NCI-H82 treated with DMSO at 0.1 percent for 48 hours (cell line): Measurements from ENCODE around the gene PIEZO2.

Experiments
- DNase-seq: peaks from one replicate; lab custom pipeline; 2025; ENCODE audit not compliant: unreplicated experiment; lab: John Stamatoyannopoulos, UW

PIEZO2 gene

GRCh38 chr18:11033503-11033902 lies 115.9 kb downstream of the PIEZO2 start:
- DNase-seq, result no peak

DNA sequence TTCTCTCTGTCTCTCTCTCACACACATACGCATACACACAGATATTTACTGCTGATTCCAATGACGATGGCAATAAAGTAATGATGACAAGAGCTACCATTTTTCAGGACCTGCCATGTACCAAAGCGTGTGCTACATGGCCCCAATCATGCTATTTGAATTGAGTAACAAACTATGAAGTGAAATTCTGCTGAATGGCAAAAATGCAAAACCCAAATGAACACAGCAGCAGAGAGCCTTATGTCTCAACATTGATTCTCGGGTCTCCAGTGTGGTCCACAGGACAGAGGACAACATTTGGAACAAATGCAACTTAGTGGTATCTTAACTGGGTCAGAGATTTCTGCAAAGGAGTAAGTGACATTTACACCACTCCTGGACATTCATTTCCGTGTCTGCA lies 117.4 kb downstream of the PIEZO2 start:
- DNase-seq, result no peak

- DNase-seq, result no peak
Measured at GRCh38 chr18:11029021-11029420, 120.3 kb downstream of the PIEZO2 start.

- no peak for DNase-seq
Measured at GRCh38 chr18:11027862-11028261, 121.5 kb downstream of the PIEZO2 start.

- no peak for DNase-seq
Measured at GRCh38 chr18:11025671-11026070, 123.7 kb downstream of the PIEZO2 start.

GRCh38 chr18:11024928-11025669 lies 124.3 kb downstream of the PIEZO2 start:
- DNase-seq, result no peak

GRCh38 chr18:11021477-11021876 lies 127.9 kb downstream of the PIEZO2 start:
- no peak for DNase-seq

DNA sequence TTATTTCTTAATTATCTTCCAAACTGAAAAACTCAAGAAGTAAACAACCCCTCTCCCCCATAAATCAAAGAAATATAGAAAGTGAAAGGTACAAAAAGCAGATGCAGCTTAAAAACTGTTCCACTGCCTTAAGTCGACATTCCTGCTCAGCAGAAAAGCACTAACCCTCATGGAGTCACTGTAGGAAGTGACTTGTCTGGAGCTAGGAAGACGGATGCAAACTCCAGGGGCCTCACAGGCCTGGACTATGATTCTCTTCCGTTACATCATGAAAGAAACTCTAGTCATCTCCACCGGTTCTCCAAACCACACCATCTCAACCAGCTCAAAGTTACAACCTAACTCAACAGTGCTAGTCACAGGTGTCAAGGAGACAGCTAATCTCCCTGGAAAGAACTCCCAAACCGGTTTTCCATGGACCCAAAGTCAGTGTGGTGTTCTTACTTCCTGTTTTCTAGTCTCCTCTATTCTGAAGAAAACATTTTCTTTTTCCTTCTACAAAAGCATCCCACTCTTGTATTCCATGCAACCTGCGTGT lies 128.4 kb downstream of the PIEZO2 start:
- no peak for DNase-seq

GRCh38 chr18:11020161-11020853 lies 129.1 kb downstream of the PIEZO2 start:
- no peak for DNase-seq

GRCh38 chr18:11019295-11020105 lies 129.9 kb downstream of the PIEZO2 start:
- DNase-seq, result no peak

DNA sequence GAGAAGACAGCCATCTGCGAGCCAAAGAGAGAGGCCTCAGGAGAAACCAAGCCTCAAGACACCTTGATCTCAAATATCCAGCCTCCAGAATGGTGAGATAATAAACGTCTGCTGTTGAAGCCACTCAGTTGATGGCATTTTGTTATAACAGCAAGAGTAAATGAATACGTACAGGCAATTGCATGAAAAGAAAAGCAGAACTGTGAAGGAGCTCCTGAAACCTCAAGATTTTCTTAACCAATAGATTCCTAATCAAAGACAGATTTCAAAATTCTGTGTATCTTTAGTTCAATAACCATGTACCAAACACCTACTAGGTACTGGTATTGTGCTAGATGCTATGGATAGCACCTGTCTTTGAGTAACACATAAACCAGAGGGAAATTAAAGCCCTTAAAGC lies 139.5 kb downstream of the PIEZO2 start:
- DNase-seq, result no peak

- no peak for DNase-seq
Measured at GRCh38 chr18:11009147-11009546, 140.2 kb downstream of the PIEZO2 start.

- DNase-seq, result no peak
Measured at GRCh38 chr18:11008505-11008904, 140.9 kb downstream of the PIEZO2 start.

DNA sequence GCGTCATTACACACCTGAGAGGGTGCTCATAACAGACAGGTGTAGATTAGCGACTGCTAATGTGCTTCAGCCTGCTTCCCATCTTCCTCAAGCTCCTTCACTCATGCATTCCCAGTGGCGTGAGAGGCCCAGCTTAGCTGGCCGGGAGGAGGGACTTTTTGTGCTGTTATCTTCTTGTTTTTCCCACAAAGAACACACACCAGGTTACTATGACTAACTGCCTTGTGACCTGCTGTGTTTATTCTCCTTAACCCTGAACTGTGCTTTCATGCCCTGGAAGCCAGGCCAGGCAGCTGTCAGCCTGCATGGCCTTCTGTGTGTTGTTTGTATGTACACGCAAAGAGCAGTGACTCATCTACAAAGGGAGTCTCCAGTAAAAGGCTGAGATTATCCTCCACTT lies 143.8 kb downstream of the PIEZO2 start:
- no peak for DNase-seq

DNA sequence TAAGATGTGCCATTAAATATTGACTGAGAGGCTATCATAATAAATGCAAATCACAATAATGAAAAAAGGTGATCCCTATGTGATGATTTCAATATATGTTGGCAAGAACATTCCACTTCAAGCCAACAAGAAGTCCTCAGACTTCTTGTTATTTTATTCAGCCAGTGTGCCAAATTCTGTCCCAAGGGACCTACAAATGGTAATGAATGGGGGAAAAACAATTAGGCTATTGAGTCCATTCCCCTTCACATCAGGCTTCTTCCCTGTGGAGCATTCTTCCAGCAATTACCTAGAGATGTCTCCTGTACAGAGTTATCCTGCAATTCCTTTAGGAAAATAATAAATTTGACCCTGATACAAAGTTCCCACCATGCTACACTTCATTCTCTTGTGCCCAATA lies 144.4 kb downstream of the PIEZO2 start:
- DNase-seq, result no peak

- DNase-seq, result no peak
Measured at GRCh38 chr18:11004294-11004693, 145.1 kb downstream of the PIEZO2 start.

- DNase-seq, result no peak
Measured at GRCh38 chr18:11002796-11003195, 146.6 kb downstream of the PIEZO2 start.

DNA sequence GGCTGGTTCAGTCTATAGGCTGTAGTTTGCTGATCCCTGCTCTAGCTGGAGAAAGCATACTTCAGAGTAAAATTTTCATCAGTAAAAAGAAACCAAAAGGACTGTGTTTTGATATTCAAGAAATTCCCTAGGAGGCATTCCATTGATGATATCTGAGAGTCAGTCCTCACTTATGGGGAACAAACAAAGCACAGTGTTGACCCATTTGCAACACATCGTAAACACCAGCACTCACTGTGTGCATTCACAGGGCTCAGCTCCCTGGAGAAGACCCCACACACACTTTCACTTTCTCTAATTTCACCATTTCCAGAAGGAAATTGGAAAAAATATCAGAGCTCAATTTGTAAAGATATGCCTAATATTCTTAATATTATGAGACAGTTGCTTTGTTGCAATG lies 147.1 kb downstream of the PIEZO2 start:
- DNase-seq, result no peak

DNA sequence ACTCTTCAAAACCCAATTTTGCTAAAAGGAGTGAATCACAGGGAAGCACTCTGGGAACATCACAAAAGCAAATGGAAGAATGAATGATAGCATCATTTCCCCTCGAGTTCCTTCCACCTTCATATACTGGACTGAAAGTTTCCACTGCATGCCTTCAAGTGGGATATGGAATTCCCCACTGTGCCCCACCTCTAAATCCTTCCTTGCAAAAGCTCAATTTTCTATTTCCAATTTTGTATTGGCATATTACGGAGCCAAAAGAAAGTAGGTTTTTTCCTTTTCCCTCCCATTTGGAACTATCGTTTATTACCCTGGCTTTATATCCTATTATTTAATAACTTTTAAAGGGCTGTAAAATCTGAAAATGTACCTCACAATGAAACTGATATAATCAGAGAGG lies 149.3 kb downstream of the PIEZO2 start:
- no peak for DNase-seq

GRCh38 chr18:10997885-10998284 lies 151.5 kb downstream of the PIEZO2 start:
- no peak for DNase-seq

DNA sequence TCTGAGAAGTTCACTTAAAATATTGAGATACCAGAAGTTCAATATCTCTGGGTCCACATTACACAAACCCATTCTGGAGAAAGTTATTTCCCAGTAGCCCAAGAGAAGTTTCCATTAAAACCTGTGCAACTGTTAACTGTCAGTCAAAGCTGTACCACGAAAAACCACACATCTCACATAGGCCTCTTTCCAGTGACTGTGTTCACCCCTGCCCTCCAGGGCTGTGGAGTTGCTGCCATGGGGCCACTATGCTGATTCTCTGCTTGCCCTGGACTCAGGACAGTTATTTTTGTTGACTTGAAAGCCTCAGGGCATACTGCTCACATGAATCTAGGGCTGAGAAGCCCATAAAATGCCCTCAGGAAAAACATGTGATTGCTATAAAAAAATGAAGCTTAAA lies 153.8 kb downstream of the PIEZO2 start:
- DNase-seq, result no peak

GRCh38 chr18:10989486-10989885 lies 159.9 kb downstream of the PIEZO2 start:
- DNase-seq, result no peak
